Activated CD4-positive, alpha-beta T cell treated with anti-CD3 and anti-CD28 coated beads, Interleukin-2, Interleukin-4, amounts not matched to agents 100 ng/mL and 50 ng/mL, durations not matched to agents 16 hours and 8 hours (primary cell): ENCODE measurements around the gene TTYH1.
"Not testable (repeated sequence)": the region's sequence is repeated elsewhere in the genome, so short reads cannot be mapped to it uniquely, and the experiment has no call there.

Experiments used
- DNase-seq: peaks from one replicate; pipeline ENCODE4 v3.0.0-alpha.2; 2020; ENCODE audit warnings: low spot score

TTYH1 gene

GRCh38 chr19:54415208-54415900 is at the start of gene TTYH1:
Gene TTYH1, plus strand, starts transcription at chr19:54415464. Its CDS starts 89 bp downstream, at chr19:54415553.
- DNase-seq = no peak

GRCh38 chr19:54365798-54366197 is 49.5 kb upstream of the TTYH1 start:
- DNase-seq = not testable (repeated sequence)

- no peak for DNase-seq
These were observed 48.5 kb upstream of the TTYH1 start for GRCh38 chr19:54366811-54367210.

- no peak for DNase-seq
These were observed 46.1 kb upstream of the TTYH1 start for GRCh38 chr19:54369082-54369687.

- DNase-seq = not testable (repeated sequence)
These were observed 45.4 kb upstream of the TTYH1 start for GRCh38 chr19:54369688-54370433.

- peak; percentile 69 for DNase-seq
These were observed 44.8 kb upstream of the TTYH1 start for GRCh38 chr19:54370434-54370796.

GRCh38 chr19:54371453-54371852 is 43.8 kb upstream of the TTYH1 start:
- DNase-seq = not testable (repeated sequence)

- DNase-seq = no peak
These were observed 41.3 kb upstream of the TTYH1 start for GRCh38 chr19:54373781-54374631.

- DNase-seq = not testable (repeated sequence)
These were observed 39.9 kb upstream of the TTYH1 start for GRCh38 chr19:54375181-54375938.

- DNase-seq = no peak
These were observed 38.5 kb upstream of the TTYH1 start for GRCh38 chr19:54376610-54377285.

- DNase-seq = no peak
These were observed 36.0 kb upstream of the TTYH1 start for GRCh38 chr19:54379187-54379678.

GRCh38 chr19:54380897-54381296 is 34.4 kb upstream of the TTYH1 start:
- no peak for DNase-seq

- DNase-seq = not testable (repeated sequence)
These were observed 33.2 kb upstream of the TTYH1 start for GRCh38 chr19:54382041-54382440.

- no peak for DNase-seq
These were observed 31.9 kb upstream of the TTYH1 start for GRCh38 chr19:54383330-54383729.

GRCh38 chr19:54387991-54388801 is 27.1 kb upstream of the TTYH1 start:
- no peak for DNase-seq

GRCh38 chr19:54388802-54389139 is 26.5 kb upstream of the TTYH1 start:
- DNase-seq = no peak

GRCh38 chr19:54389553-54389952 is 25.7 kb upstream of the TTYH1 start:
- no peak for DNase-seq

GRCh38 chr19:54390942-54391577 is 24.2 kb upstream of the TTYH1 start:
- peak; percentile 47 for DNase-seq

- DNase-seq = no peak
These were observed 23.6 kb upstream of the TTYH1 start for GRCh38 chr19:54391589-54392061.
